Neural progenitor cell (in vitro differentiated cells): ENCODE results near the gene RPL10A. TPM values are rescaled to one million over a fixed set of nuclear protein-coding genes. Genes with fewer than 3 reads are reported as not detected.

Experiments
- DNase-seq: peaks from one replicate; pipeline ENCODE4 v3.0.0-alpha.2; 2016; ENCODE audit warnings: low spot score
- H2AFZ ChIP-seq: fragments of 200-600 bp; sonication (generic); replicated peaks from 2 replicates; pipeline ENCODE4 v1.6.1; 2016; ENCODE audit warnings: antibody characterized with exemption
- H3F3A ChIP-seq: fragments of 200-600 bp; sonication (generic); 2 replicates; pipeline ENCODE4 v1.6.1; 2016; ENCODE audit warnings: antibody characterized with exemption, low read depth
- H3K27ac ChIP-seq: fragments of 200-600 bp; sonication (generic); 2 replicates; pipeline ENCODE4 v1.5.1; 2016; ENCODE audit warnings: mild to moderate bottlenecking
- H3K27me3 ChIP-seq: fragments of 200-600 bp; sonication (generic); 2 replicates; pipeline ENCODE4 v1.6.1; 2016; ENCODE audit warnings: mild to moderate bottlenecking, moderate library complexity
- H3K36me3 ChIP-seq: fragments of 200-600 bp; sonication (generic); 2 replicates; pipeline ENCODE4 v1.5.1; 2016
- H3K4me1 ChIP-seq: fragments of 200-600 bp; sonication (generic); 2 replicates; pipeline ENCODE4 v1.6.1; 2016; ENCODE audit warnings: mixed run types
- H3K4me2 ChIP-seq: fragments of 200-600 bp; sonication (generic); 2 replicates; pipeline ENCODE4 v1.6.1; 2016
- H3K4me3 ChIP-seq: fragments of 200-600 bp; sonication (generic); 2 replicates; pipeline ENCODE4 v1.5.1; 2016
- H3K79me2 ChIP-seq: fragments of 200-600 bp; sonication (generic); 2 replicates; pipeline ENCODE4 v1.6.1; 2016; ENCODE audit warnings: low read depth
- H3K9ac ChIP-seq: fragments of 200-600 bp; sonication (generic); 2 replicates; pipeline ENCODE4 v1.6.1; 2016
- H3K9me3 ChIP-seq: fragments of 200-600 bp; sonication (generic); 2 replicates; pipeline ENCODE4 v1.5.1; 2016; ENCODE audit warnings: low read depth
- H4K20me1 ChIP-seq: fragments of 200-600 bp; sonication (generic); 2 replicates; pipeline ENCODE4 v1.6.1; 2016; ENCODE audit warnings: low read depth
- H3K27ac Mint-ChIP-seq: 3 replicates; pipeline ENCODE4 v1.8.0; 2021; ENCODE audit warnings: mixed read lengths
- H3K27me3 Mint-ChIP-seq: 2 replicates; pipeline ENCODE4 v1.8.0; 2022; ENCODE audit warnings: low read depth, mild to moderate bottlenecking, inconsistent platforms, moderate library complexity, mixed read lengths; ENCODE audit not compliant: insufficient read depth
- H3K36me3 Mint-ChIP-seq: 3 replicates; pipeline ENCODE4 v1.8.0; 2021; ENCODE audit warnings: mixed read lengths
- H3K4me1 Mint-ChIP-seq: 3 replicates; pipeline ENCODE4 v1.8.0; 2021; ENCODE audit warnings: mixed read lengths
- H3K4me3 Mint-ChIP-seq: 3 replicates; pipeline ENCODE4 v1.8.0; 2021; ENCODE audit warnings: mild to moderate bottlenecking, moderate library complexity, mixed read lengths
- H3K9me3 Mint-ChIP-seq: 3 replicates; pipeline ENCODE4 v1.8.0; 2020; ENCODE audit warnings: mixed read lengths
- EZH2 ChIP-seq: fragments of 200-600 bp; sonication (generic); IDR thresholded peaks from 2 replicates; pipeline ENCODE4 v1.6.1; 2017; ENCODE audit warnings: antibody characterized with exemption, mild to moderate bottlenecking, moderate library complexity
- EZH2phosphoT487 ChIP-seq: fragments of 200-600 bp; sonication (generic); IDR thresholded peaks from 2 replicates; pipeline ENCODE4 v1.6.1; 2017; ENCODE audit warnings: antibody characterized with exemption
- total RNA-seq: library from RNA; depleted of rRNA; stranded (reverse); fragments of >200 nt; gene quantifications from 2 replicates; pipeline ENCODE4 v1.2.3, GENCODE V29; 2015; ENCODE audit warnings: low replicate concordance
- TF ChIP-seq, protein P1 (sequence below): fragments of 200-600 bp; sonication (generic); IDR thresholded peaks from 2 replicates; pipeline ENCODE4 v1.5.1; 2017; ENCODE audit warnings: antibody characterized with exemption, mild to moderate bottlenecking

RPL10A gene
- total RNA-seq, 1 donor from 2014 or later, result 2,002 TPM

- Histone ChIP-seq H3K9ac (no peak overlapping the region), H3K79me2 (peaks cover 55% of the 10 kb centered on the region), H4K20me1 (peaks cover 64% of the 10 kb centered on the region), H3F3A (peaks cover 39% of the 10 kb centered on the region), H3K36me3 (no peaks in the 10 kb centered on the region), H3K4me1 (peaks cover 68% of the 10 kb centered on the region), H3K4me2 (peak overlapping the region; percentile 75), H3K4me3 (no peak overlapping the region), H3K9me3 (no peaks in the 10 kb centered on the region), H3K27me3 (peaks cover 4% of the 10 kb centered on the region), H2AFZ (no peak overlapping the region), H3K27ac (no peak overlapping the region)
- peak overlapping the region; percentile 27 for H3K27ac Mint-ChIP-seq
- no peak for DNase-seq
- H3K4me1 Mint-ChIP-seq, result peaks cover 58% of the 10 kb centered on the region
- H3K36me3 Mint-ChIP-seq, result no peaks in the 10 kb centered on the region
- peaks cover 12% of the 10 kb centered on the region for H3K27me3 Mint-ChIP-seq
- TF ChIP-seq EZH2phosphoT487 (no peak), EZH2 (no peak)
- TF ChIP-seq, protein P1, sequence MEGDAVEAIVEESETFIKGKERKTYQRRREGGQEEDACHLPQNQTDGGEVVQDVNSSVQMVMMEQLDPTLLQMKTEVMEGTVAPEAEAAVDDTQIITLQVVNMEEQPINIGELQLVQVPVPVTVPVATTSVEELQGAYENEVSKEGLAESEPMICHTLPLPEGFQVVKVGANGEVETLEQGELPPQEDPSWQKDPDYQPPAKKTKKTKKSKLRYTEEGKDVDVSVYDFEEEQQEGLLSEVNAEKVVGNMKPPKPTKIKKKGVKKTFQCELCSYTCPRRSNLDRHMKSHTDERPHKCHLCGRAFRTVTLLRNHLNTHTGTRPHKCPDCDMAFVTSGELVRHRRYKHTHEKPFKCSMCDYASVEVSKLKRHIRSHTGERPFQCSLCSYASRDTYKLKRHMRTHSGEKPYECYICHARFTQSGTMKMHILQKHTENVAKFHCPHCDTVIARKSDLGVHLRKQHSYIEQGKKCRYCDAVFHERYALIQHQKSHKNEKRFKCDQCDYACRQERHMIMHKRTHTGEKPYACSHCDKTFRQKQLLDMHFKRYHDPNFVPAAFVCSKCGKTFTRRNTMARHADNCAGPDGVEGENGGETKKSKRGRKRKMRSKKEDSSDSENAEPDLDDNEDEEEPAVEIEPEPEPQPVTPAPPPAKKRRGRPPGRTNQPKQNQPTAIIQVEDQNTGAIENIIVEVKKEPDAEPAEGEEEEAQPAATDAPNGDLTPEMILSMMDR, result no peak
- peak overlapping the region; percentile 69 for H3K4me3 Mint-ChIP-seq
- H3K9me3 Mint-ChIP-seq, result no peaks in the 10 kb centered on the region
These were observed 24.7 kb downstream of the RPL10A start for GRCh38 chr6:35492974-35493284.

GRCh38 chr6:35493307-35493983 lies 25.2 kb downstream of the RPL10A start:
- no peaks in the 10 kb centered on the region for H3K36me3 ChIP-seq
- peaks cover 56% of the 10 kb centered on the region for H3K4me1 Mint-ChIP-seq
- DNase-seq, result no peak
- peaks cover 55% of the 10 kb centered on the region for H3K79me2 ChIP-seq
- H3K27me3 ChIP-seq, result peaks cover 10% of the 10 kb centered on the region
- peaks cover 17% of the 10 kb centered on the region for H3K27me3 Mint-ChIP-seq
- H4K20me1 ChIP-seq, result peaks cover 64% of the 10 kb centered on the region
- no peak overlapping the region for H3K27ac ChIP-seq
- H3F3A ChIP-seq, result peaks cover 38% of the 10 kb centered on the region
- peak overlapping the region; percentile 69 for H3K4me3 Mint-ChIP-seq
- H3K9me3 Mint-ChIP-seq, result no peaks in the 10 kb centered on the region
- peak overlapping the region; percentile 3 for H3K27ac Mint-ChIP-seq
- H3K4me1 ChIP-seq, result peaks cover 68% of the 10 kb centered on the region
- H3K9ac ChIP-seq, result no peak overlapping the region
- no peaks in the 10 kb centered on the region for H3K9me3 ChIP-seq
- H3K36me3 Mint-ChIP-seq, result peaks cover under 1% of the 10 kb centered on the region
- H3K4me2 ChIP-seq, result no peak overlapping the region
- TF ChIP-seq, protein P1, result no peak
- TF ChIP-seq EZH2phosphoT487, result no peak
- no peak overlapping the region for H2AFZ ChIP-seq
- no peak overlapping the region for H3K4me3 ChIP-seq

GRCh38 chr6:35494161-35494563 lies 26.0 kb downstream of the RPL10A start:
- H2AFZ ChIP-seq, result no peak overlapping the region
- DNase-seq, result peak; percentile 30
- H3F3A ChIP-seq, result peaks cover 34% of the 10 kb centered on the region
- peaks cover 70% of the 10 kb centered on the region for H3K4me1 ChIP-seq
- H4K20me1 ChIP-seq, result peaks cover 62% of the 10 kb centered on the region
- H3K27ac Mint-ChIP-seq, result peak overlapping the region; percentile 3
- peak overlapping the region; percentile 45 for H3K4me2 ChIP-seq
- no peaks in the 10 kb centered on the region for H3K9me3 ChIP-seq
- H3K9me3 Mint-ChIP-seq, result no peaks in the 10 kb centered on the region
- H3K4me3 Mint-ChIP-seq, result peak overlapping the region; percentile 46
- TF ChIP-seq, protein P1, result no peak
- TF ChIP-seq EZH2phosphoT487, result no peak
- no peak for TF ChIP-seq EZH2
- H3K36me3 ChIP-seq, result no peaks in the 10 kb centered on the region
- peaks cover 17% of the 10 kb centered on the region for H3K27me3 ChIP-seq
- H3K79me2 ChIP-seq, result peaks cover 50% of the 10 kb centered on the region
- peaks cover 57% of the 10 kb centered on the region for H3K4me1 Mint-ChIP-seq
- H3K36me3 Mint-ChIP-seq, result peaks cover 4% of the 10 kb centered on the region
- H3K4me3 ChIP-seq, result no peak overlapping the region
- H3K27me3 Mint-ChIP-seq, result peaks cover 21% of the 10 kb centered on the region
- H3K9ac ChIP-seq, result no peak overlapping the region
- no peak overlapping the region for H3K27ac ChIP-seq
